ENCODE results near the gene SPSB3.

SPSB3 gene

DNA sequence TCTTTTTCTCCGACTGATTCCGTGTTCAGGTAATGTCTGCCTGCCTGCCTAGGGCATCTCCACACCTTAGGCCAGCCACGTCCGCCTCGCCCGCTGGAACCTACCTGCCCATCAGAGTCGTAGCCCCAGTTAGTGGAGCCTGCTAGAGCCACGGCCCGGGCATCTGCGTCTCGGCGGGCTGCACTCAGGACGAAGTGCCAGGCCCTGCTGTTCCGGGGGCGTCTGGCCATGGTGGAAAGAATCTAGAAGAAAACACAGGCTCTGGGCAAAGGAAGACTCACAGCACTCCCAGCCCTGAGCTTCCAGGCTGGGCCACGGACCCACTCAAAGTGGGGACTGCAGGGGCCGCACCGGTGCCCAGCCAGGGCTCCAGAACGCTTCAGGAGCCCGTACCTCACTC lies 1.1 kb downstream of the SPSB3 start:
- TF ChIP-seq, protein P1, sequence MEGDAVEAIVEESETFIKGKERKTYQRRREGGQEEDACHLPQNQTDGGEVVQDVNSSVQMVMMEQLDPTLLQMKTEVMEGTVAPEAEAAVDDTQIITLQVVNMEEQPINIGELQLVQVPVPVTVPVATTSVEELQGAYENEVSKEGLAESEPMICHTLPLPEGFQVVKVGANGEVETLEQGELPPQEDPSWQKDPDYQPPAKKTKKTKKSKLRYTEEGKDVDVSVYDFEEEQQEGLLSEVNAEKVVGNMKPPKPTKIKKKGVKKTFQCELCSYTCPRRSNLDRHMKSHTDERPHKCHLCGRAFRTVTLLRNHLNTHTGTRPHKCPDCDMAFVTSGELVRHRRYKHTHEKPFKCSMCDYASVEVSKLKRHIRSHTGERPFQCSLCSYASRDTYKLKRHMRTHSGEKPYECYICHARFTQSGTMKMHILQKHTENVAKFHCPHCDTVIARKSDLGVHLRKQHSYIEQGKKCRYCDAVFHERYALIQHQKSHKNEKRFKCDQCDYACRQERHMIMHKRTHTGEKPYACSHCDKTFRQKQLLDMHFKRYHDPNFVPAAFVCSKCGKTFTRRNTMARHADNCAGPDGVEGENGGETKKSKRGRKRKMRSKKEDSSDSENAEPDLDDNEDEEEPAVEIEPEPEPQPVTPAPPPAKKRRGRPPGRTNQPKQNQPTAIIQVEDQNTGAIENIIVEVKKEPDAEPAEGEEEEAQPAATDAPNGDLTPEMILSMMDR (IDR thresholded peaks at IDR 0.05; ENCODE audit: poor library complexity, severe bottlenecking) = no peak
- H3K27me3 ChIP-seq (ENCODE audit: insufficient read depth, poor library complexity, severe bottlenecking) = no peaks in the 10 kb centered on the region
- peak overlapping the region; percentile 95 for H3K4me3 ChIP-seq (ENCODE audit: severe bottlenecking)
- peak overlapping the region; percentile 45 for H3K27ac ChIP-seq (ENCODE audit: poor library complexity, severe bottlenecking)
- ATAC-seq (ENCODE audit: low read depth) = no peak
- DNase-seq (ENCODE audit: low spot score) = no peak
- peaks cover 6% of the 10 kb centered on the region for H3K4me1 ChIP-seq (ENCODE audit: insufficient read depth, poor library complexity, severe bottlenecking)
- no peaks in the 10 kb centered on the region for H3K9me3 ChIP-seq (ENCODE audit: severe bottlenecking)
- H3K36me3 ChIP-seq (ENCODE audit: low read depth) = peaks cover 27% of the 10 kb centered on the region

DNA sequence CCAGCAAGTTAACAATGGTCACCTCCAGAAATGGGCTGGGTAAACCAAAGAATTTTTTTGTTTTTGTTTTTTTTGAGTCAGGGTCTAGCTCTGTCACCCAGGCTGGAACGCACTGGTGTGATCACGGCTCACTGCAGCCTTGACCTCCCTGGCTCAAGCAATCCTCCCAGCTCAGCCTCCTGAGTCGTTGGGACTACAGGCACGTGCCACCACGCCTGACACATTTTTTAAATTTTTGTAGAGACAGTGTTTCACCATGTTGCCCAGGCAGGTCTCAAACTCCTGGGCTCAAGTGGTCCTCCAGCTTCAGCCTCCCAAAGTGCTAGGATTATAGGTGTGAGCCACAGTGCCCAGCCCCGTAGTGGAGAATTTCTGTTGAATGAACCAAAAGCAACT lies 1.7 kb downstream of the SPSB3 start:
- Histone ChIP-seq H3K4me3 (ENCODE audit: severe bottlenecking) (no peak overlapping the region), H3K4me1 (ENCODE audit: insufficient read depth, poor library complexity, severe bottlenecking) (peaks cover 6% of the 10 kb centered on the region), H3K36me3 (ENCODE audit: low read depth) (peaks cover 33% of the 10 kb centered on the region), H3K9me3 (ENCODE audit: severe bottlenecking) (no peaks in the 10 kb centered on the region), H3K27me3 (ENCODE audit: insufficient read depth, poor library complexity, severe bottlenecking) (no peaks in the 10 kb centered on the region), H3K27ac (ENCODE audit: poor library complexity, severe bottlenecking) (peak overlapping the region; percentile 45)
- DNase-seq (ENCODE audit: low spot score) = no peak
- TF ChIP-seq, protein P1 (IDR thresholded peaks at IDR 0.05; ENCODE audit: poor library complexity, severe bottlenecking) = no peak
- no peak for ATAC-seq (ENCODE audit: low read depth)

DNA sequence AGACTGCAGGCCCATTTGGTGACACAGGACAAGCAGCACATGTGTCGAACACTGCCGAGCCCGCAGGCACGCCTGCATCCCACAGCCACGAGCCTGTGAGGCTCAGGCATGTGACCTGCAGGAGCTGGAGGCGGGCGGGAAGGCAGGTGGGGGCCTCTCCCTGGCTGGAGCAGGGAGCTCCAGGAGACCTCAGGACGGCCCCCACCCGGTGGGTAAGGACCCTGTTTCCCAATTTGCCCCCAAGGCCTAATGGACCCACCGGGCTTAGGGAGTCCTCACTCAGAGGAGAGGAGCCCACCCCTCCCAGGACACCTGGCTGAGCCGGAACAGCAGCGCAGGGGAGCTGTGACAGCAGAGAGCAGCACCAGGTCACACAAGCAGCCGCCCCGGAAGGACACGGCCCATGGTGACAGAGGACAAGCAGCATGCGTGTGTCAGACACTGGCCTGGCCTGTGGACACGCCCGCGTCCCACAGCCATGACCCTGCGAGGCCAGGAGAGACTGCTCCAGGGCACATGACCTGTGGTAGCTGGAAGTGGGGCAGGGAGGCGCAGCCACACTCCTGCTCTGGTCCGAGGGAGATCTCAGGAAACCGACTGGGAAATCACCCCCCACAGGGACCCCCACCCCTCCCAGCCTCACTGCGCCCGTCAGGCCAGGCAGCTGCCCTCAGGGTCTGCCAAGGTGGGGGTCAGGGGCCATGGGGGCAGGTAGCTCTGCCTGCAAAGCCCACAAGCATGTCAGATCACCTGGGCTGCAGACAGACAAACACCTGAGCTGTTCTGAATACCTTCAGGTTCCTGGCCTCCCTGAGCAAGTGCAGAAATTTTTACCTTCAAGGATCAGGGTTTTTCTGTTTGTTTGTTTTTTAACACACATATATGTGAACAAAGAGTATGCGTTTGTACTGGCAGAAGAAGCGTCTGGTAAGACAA lies 2.4 kb downstream of the SPSB3 start:
- ATAC-seq (ENCODE audit: low read depth) (no peak), DNase-seq (ENCODE audit: low spot score) (no peak)
- H3K27ac ChIP-seq (ENCODE audit: poor library complexity, severe bottlenecking) = peak overlapping the region; percentile 45
- peaks cover 6% of the 10 kb centered on the region for H3K4me1 ChIP-seq (ENCODE audit: insufficient read depth, poor library complexity, severe bottlenecking)
- no peaks in the 10 kb centered on the region for H3K27me3 ChIP-seq (ENCODE audit: insufficient read depth, poor library complexity, severe bottlenecking)
- H3K4me3 ChIP-seq (ENCODE audit: severe bottlenecking) = no peak overlapping the region
- no peaks in the 10 kb centered on the region for H3K9me3 ChIP-seq (ENCODE audit: severe bottlenecking)
- peaks cover 35% of the 10 kb centered on the region for H3K36me3 ChIP-seq (ENCODE audit: low read depth)
- TF ChIP-seq, protein P1 (IDR thresholded peaks at IDR 0.05; ENCODE audit: poor library complexity, severe bottlenecking) = no peak

DNA sequence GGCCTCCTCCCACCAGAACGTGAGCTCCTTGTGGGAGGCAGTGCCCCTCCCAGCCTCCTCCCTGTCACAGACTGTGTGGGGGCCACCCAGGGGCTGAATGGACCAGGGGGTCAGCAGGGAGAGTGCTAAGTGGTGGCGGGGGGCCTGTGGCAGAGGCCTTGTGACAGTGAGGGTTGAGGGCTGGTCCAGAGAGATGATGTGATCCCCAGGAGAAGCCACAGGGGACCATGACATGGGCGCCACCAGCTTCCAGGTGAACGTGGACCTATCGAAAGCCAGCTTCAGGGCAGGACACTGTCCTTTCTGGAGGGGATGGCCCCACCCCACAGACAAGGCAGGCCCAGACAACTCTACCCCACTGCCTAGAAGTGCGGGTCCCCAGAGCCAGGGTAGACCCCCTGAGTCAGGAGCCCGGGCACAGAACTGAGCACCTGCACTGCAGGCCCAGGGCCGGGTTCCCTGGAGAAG lies 3.1 kb downstream of the SPSB3 start:
- no peak overlapping the region for H3K27ac ChIP-seq (ENCODE audit: poor library complexity, severe bottlenecking)
- no peak for ATAC-seq (ENCODE audit: low read depth)

More for the DNA sequence above, 3.1 kb downstream of the SPSB3 start:
- peaks cover 33% of the 10 kb centered on the region for H3K36me3 ChIP-seq (ENCODE audit: low read depth)
- DNase-seq (ENCODE audit: low spot score) = no peak
- peaks cover 4% of the 10 kb centered on the region for H3K4me1 ChIP-seq (ENCODE audit: insufficient read depth, poor library complexity, severe bottlenecking)
- H3K4me3 ChIP-seq (ENCODE audit: severe bottlenecking) = no peak overlapping the region
- TF ChIP-seq, protein P1 (IDR thresholded peaks at IDR 0.05; ENCODE audit: poor library complexity, severe bottlenecking) = no peak
- no peaks in the 10 kb centered on the region for H3K27me3 ChIP-seq (ENCODE audit: insufficient read depth, poor library complexity, severe bottlenecking)
- H3K9me3 ChIP-seq (ENCODE audit: severe bottlenecking) = no peaks in the 10 kb centered on the region

Measured in RWPE2 (cell line).